ENCODE results near the gene CEACAM19.
"Not testable (repeated sequence)": the region's sequence is repeated elsewhere in the genome, so short reads cannot be mapped to it uniquely, and the experiment has no call there.

The CEACAM19 gene

GRCh38 chr19:44671400-44671799 is at the start of gene CEACAM19:
Gene CEACAM19 (plus strand): TSS chr19:44671482. CDS start chr19:44671932, 450 bp downstream.
- DNase-seq: no peak

GRCh38 chr19:44623080-44623479 is 48.2 kb upstream of the CEACAM19 start:
- DNase-seq: no peak

- DNase-seq: no peak
These were observed 47.7 kb upstream of the CEACAM19 start for GRCh38 chr19:44623626-44624025.

- DNase-seq: no peak
These were observed 46.4 kb upstream of the CEACAM19 start for GRCh38 chr19:44624840-44625354.

- not testable (repeated sequence) for DNase-seq
These were observed 45.6 kb upstream of the CEACAM19 start for GRCh38 chr19:44625637-44626036.

GRCh38 chr19:44626048-44626624 is 45.1 kb upstream of the CEACAM19 start:
- DNase-seq: no peak

GRCh38 chr19:44627631-44628030 is 43.7 kb upstream of the CEACAM19 start:
- DNase-seq: no peak

GRCh38 chr19:44628793-44629192 is 42.5 kb upstream of the CEACAM19 start:
- no peak for DNase-seq

- DNase-seq: not testable (repeated sequence)
These were observed 39.7 kb upstream of the CEACAM19 start for GRCh38 chr19:44631611-44632010.

- not testable (repeated sequence) for DNase-seq
These were observed 37.2 kb upstream of the CEACAM19 start for GRCh38 chr19:44634058-44634457.

GRCh38 chr19:44634785-44635184 is 36.5 kb upstream of the CEACAM19 start:
- no peak for DNase-seq

GRCh38 chr19:44635581-44636438 is 35.5 kb upstream of the CEACAM19 start:
- DNase-seq: no peak

GRCh38 chr19:44636439-44637389 is 34.6 kb upstream of the CEACAM19 start:
- DNase-seq: no peak

GRCh38 chr19:44637390-44637764 is 33.9 kb upstream of the CEACAM19 start:
- no peak for DNase-seq

GRCh38 chr19:44640518-44640917 is 30.8 kb upstream of the CEACAM19 start:
- no peak for DNase-seq

- DNase-seq: no peak
These were observed 29.6 kb upstream of the CEACAM19 start for GRCh38 chr19:44641501-44642265.

GRCh38 chr19:44642377-44642776 is 28.9 kb upstream of the CEACAM19 start:
- DNase-seq: no peak

- peak; percentile 2 for DNase-seq
These were observed 27.5 kb upstream of the CEACAM19 start, which contains the start of gene PVR for GRCh38 chr19:44643605-44644401. Gene PVR (plus strand): TSS chr19:44643910. CDS start chr19:44644097, 187 bp downstream.

GRCh38 chr19:44644402-44645016 is 26.8 kb upstream of the CEACAM19 start:
- no peak for DNase-seq

GRCh38 chr19:44645407-44646048 is 25.8 kb upstream of the CEACAM19 start:
- no peak for DNase-seq

Measured in NCI-H1417 treated with DMSO at 0.1 percent for 48 hours (cell line).